ENCODE data around the gene HOXD4.

Gene HOXD4

DNA sequence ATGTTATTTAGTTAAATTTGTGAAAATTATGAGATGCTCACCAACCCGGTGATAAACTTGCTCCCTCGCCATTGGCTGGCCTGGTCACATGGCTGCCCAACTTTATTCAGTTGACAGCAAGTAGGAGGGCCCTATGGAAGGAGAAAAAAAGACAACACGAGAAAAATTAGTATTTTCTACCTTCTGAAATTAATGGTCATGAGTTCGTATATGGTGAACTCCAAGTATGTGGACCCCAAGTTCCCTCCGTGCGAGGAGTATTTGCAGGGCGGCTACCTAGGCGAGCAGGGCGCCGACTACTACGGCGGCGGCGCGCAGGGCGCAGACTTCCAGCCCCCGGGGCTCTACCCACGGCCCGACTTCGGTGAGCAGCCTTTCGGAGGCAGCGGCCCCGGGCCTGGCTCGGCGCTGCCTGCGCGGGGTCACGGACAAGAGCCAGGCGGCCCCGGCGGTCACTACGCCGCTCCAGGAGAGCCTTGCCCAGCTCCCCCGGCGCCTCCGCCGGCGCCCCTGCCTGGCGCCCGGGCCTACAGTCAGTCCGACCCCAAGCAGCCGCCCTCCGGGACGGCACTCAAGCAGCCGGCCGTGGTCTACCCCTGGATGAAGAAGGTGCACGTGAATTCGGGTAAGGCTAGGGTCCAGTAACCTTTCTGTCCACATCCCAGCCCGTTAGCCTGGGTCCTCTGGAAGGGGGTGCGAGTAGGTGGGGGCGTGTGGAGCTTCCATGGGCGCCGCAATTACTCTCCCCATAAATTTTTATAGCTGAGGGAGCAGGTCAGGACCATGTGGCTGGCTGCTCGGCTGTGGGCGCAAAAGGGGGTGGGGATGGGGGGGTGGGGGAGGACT, at the start of gene HOXD4:
TSS of gene HOXD4 (plus strand) at position 109 of the 846 bp plus-strand sequence. CDS start at position 193, 84 bp downstream.
- DNase-seq = peak; percentile 40

DNA sequence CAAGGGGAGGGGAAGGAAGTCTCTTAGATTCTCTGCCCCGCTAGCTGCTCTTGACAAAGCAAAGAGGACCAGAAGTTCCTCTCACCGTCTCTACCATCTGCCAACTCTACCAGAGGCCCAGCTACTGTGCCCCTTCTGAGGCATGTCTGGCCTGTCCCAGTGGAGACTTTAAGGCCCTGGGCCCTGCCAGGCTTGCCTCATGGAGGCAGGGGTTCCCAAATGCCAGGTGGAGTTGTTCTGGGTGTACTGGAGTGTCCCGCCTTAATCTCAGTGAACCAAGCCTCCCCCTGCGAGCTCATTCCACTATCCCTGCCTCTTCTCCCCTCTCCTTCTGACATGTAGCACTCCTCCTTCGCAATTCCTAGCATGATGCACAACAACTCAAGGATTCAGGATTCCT, 49.5 kb upstream of the HOXD4 start:
- no peak for DNase-seq

DNA sequence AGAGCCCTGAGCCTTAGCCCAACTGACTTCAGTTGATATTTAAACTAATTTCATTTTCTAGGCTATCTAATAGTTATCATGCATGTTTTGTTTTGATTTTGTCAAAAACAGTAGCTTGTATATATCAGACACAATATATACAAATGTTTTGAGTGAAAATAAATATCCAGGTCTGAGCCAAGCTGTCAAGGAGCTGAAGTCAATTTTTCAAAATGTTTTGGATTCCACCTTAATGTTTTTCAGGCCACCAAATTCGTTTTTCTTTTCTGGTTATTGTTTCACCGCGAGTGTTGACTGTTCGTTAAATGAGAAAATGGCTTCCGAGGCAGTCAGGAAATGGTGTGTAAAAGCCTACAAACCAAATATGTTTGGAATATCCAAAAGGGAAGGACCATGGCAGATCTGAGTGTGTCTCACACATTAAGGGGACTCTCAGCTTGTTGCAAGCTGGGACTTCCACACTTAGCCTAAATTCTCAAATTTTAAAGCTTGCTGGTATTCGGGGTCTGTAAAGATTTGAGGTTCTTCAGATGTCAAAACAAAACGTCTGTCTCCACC, 49.0 kb upstream of the HOXD4 start:
- DNase-seq = no peak

DNA sequence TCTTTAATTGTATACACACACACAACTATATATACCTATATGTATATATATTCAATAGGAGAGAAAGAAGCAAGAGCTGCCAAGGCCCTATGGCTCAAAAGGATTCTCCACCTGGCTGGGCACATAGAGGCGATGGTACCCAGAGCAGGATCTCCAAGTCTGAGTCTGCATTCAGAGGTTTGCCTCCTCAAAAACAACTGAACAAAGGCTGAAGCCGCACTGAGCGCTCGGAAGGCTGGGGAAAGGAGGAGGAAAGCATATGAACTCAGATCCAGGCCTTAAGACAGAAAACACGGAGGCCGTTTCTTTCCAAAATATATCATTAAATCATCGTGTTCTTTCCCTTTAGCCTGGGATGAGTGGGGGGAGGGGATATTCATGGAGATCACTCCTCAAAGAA, 48.2 kb upstream of the HOXD4 start:
- no peak for DNase-seq

DNA sequence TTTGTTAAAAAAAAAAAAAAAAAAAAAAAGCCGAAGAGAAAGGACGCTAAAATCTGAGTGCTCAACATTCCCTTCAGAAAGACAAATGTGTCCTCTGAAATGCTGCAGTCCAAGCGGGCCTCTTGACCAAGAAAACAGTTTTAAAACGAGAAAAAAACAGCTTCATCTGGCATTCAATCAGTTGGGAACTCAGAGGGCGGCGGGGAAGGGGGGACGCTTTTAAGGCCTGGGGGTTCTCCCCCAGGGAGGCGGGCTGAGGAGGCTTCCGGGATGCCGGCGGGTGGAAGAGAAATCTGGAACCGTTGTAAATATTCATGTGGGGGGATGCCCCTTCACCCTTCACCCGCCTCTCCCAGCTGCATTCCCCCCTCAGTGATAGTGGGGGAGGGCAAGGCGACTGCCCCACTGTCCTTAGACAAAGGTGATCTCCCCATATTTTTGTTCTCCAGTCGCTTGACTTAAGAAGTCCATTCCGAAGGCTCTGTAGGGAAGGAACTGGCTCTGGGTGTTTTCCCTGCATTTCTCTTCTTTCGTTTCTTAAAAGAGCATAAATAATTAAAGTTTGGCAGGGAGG, 47.5 kb upstream of the HOXD4 start:
- DNase-seq = no peak

DNA sequence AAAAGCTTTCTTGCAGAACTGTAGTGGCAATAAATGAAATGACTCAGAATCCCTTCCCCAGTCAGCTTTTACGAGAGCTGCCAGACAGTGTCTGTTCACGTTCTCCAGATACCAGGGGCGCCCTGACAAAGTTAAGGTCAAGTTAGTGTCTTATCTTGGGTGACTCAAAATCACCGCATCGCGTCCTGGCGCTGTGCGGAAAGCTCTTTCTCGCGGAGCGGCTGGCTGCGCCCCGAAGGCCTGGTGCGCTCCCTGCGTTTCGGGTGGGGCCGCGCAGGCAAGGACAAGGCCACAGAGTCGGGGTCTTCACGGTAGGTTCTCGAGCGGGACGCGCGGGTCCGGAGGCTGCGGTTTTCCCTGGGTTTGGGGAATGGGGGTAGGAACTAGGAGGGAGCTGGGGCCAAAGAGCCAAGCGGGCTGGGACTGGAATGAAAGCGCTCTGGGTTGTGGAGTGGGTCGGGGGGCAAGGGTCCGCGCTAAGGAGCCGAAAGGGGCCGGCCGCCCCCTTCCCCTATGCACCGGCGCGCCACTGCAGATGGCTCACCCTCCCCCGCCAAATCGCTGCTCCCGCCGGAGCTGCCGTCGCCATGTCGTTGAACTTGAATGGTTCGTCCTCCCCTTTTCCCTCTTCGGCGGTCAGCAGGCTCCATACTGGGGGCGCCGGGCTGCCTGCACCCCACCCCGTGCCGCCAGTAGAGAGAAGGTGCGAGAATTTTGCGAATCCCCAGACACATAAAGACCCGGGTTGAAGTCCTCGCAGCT, 46.9 kb upstream of the HOXD4 start:
- peak; percentile 57 for DNase-seq

DNA sequence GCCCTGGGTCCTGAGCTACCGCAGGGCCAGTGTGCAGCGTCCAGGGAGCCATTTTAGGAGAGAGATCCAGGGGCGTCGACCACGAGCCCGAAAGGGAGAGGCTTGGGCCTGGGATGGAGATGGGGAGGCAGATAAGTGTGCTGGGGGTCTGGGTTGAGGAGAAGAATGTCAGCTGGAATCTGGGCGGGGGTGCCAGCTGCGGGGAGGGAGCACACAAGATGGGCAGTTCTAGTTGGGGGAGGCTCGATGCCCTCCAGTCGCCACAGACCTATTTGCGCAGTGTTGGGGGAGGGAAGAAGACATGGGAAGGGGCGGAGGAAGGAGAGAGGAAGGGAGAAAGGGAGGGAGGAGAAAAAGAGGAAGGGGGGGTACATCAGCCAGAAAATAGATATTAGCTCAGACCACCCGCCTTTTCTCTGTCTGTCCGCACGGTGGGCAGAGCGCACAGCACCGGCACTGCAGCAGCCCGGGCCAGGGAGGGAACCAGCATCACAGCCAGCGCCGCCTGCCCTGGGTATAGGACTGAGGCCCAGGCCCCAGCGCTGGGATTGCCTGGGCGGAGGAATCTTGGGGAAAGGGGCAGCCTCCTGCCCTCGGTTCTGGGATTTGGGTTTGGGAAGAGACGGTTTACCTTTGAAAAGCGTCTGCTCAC, 46.1 kb upstream of the HOXD4 start:
- DNase-seq = no peak

DNA sequence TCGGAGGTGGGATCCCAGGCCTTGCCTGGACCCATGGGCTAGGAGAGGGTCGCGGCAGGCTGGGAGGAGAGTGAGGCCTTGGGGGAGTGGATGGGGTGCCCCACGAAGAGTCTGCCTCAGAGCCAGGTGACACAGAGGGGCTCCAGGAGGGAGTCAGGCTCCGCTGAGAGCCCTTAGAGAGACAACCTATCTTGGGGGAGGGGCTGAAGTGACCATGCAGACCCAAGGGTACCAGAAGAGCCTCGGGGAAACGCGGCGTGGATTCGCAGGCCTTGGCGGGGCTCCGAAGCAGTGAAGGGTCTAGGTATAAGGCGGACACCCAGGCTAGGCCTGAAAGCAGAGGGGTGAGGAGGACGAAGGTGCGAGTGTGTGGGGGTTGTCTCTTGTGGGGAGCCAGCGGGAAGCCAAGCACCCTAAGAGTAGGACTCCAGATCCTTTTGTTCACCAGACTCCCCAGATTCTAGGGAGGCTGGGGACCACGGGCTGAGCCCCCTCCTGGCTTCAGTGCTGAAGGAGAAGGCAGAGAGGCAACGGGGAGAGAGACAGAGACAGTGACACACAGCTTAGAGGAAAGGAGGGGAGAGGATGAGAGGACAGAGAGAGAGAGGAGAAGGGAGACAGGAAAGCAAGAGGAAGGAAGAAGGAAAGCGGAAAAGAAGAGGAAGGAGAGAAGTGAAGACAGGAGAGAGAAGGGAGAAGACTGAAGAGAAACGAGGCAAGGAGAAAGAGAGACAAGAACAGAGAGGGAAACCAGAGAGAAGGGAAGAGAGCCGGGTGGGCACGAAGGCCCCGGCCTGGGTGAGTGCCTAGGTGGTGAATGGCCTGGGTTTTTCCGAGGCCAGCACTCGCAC, 45.4 kb upstream of the HOXD4 start:
- no peak for DNase-seq

DNA sequence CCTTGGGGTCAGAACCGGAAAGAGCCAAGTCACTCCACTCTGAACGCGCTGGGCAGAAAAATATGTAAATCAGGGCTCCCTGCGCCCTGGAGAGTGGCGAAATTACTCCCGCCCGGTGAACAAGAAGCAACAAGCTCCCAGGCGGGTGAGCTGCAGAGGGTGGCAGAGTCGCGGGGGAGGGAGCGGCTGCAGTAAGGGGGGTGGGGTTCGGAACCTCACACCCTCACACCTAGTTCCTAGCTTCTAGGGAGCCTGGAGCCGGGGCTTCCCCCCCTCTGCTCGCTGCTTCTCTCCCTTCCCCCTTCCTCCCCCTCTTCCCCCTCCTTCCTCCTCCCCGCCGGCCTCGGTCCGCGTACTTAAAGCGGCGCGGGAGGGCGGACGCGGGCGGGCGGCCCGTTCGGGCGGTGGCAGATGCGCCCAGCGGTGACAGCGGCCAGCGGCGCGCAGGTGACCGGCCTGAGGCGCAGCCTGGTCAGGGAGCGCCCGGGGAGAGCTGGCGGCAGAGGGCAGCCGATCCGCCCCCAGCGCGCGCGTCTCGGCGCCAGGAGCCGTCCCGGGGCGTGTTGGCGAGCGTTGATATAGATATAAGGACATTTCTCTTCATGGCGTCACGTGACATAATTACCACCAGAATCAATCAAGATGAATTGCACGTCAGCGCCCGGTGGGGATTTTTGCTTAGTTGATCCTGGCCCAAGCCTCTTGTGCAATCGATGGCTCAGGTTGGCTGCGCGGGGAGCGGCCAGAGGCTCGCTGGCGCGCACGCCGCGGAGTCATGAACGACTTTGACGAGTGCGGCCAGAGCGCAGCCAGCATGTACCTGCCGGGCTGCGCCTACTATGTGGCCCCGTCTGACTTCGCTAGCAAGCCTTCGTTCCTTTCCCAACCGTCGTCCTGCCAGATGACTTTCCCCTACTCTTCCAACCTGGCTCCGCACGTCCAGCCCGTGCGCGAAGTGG, 44.5 kb upstream of the HOXD4 start, which contains the start of gene HOXD11:
TSS of gene HOXD11 (plus strand) at position 700 of the 959 bp plus-strand sequence. CDS start at position 776, 76 bp downstream.
- DNase-seq = no peak

DNA sequence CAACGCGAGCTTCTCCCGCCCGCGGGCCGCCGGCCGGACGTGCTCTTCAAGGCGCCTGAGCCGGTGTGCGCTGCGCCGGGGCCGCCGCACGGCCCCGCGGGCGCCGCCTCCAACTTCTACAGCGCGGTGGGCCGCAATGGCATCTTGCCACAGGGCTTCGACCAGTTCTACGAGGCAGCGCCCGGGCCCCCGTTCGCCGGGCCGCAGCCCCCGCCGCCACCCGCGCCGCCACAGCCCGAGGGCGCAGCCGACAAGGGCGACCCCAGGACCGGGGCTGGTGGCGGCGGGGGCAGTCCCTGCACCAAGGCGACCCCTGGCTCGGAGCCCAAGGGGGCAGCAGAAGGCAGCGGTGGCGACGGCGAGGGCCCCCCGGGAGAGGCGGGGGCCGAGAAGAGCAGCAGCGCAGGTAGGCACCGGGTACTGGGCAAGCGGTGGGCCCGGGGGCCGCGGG, 43.6 kb upstream of the HOXD4 start:
- DNase-seq = no peak

DNA sequence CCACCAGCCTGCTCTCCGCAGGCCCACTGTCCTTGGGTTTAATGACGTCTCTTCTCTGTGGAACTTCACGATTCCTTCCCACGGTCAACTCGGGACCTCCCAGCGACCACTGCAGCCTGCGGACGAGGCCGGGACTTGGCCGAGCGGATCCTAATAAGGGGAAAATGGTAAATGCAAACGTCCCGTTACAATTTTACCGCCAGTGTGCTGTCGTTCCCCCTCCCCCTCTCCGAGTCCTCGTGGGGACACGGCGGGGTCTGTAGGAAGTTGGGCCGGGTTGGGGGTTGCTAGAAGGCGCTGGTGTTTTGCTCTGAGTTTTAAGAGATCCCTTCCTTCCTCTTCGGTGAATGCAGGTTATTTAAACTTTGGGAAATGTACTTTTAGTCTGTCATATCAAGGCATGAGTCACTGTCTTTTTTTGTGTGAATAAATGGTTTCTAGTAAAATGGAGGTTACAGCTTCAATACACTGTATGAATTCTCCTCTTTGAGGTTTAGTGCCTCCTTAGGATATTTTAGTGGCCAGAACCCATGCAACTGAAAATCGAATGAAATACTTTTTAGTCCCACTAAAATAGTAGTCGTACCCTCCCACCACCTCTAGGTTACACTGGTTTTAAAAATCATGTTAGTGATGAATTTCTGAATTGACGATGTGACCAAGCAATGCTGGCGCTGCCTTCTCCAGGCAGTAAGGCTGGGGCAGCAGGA, 42.0 kb upstream of the HOXD4 start:
- DNase-seq = no peak

DNA sequence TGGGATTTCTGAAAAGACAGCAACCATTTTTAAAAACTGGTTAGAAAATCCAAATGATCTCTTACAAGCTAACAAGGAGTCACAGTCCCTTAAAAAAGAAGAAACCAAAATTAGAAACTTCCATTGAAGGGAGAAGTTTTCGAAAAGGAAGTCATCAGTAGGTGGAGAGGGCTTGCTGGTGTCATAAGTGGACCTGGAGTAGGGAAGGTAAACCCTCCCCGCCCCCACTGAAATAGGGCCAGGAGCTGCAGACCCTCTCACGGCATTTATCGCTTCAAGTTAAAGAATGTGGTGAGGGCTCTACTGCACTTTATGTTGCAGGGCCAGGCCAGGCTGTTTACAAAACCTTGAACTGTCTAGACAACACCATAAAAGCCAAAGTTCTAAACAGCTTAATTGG, 41.4 kb upstream of the HOXD4 start:
- no peak for DNase-seq

DNA sequence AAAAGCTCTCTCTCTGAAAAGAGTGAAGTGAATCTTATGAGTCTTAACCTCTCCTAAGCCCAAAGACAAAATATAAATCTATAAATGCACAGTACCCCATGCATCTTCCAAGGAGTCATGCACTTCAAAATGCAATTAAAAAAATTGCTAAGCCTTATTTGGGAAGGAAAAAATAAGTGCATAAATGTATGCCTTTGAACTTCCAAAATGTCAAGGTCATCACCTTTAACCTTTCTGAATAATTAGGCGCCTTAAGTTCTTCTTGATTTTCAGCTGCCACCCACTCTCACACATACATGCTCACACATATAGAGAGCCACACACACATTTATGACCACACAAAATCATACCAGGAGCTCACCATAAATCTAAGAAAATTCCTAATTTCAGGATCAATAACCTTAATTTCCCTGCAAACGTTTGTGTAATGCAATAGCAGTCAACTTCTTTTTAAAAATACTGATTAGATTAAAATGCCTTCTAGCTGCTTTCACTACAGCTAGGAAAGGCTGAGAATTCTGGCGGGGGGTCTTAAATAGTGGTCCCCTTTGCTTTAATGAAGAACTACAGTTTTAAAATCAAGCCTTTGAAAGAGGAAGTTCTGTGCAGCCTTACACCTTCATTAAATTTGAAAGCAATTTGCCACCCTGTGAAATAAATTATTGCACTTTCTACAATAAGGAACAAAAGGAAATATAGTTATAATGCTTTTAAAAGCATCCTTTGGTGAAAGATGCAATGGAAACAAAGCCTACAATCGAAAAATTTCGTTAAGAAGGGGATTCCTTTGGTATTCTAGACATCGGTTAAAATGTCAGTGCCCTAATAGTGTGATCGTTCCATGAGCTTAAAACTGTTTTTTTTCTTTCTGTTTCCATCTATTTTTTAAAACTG, 40.7 kb upstream of the HOXD4 start:
- no peak for DNase-seq

DNA sequence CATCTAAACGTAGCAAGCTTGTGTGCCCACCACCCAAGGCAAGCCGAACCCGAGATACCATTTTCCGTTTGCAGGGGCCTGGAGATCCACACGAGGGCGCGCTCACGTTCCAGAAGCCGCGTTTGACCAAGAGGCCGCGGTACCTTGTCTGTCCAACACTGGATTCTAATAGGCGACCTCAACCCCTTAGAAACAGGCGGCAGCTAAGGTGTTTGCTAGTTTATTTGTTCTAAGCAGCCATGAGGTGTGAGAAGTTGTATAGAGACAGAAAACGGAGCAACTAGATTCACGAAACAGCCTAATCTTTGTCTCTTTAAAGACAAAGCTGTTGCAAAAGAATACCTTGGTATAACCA, 40.1 kb upstream of the HOXD4 start:
- peak; percentile 81 for DNase-seq

DNA sequence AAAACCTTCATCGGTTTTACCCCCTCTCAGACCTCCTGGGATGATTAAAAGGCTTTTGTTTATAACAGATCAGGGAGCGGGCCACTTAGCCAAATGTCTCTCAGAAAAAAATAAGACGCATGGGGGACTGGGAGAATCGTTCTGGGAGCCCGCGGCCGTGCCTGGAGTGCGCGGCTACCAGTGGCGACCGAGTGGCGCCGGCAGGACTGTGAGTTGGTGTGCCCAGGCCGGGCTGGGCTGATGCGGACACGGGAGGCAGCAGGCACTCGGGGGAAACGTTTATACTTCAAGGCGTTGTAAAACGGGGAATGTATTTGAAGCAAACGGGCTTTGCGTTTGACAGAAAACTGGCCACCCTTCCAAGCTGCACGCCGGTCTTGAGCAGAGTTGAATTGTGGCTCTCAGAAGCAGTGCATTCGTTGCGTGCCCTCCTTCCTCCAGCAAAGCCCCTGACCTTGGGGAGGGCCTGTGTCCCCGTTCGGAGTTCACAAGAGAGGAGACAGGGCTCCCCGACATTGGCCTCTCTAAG, 39.4 kb upstream of the HOXD4 start:
- no peak for DNase-seq

DNA sequence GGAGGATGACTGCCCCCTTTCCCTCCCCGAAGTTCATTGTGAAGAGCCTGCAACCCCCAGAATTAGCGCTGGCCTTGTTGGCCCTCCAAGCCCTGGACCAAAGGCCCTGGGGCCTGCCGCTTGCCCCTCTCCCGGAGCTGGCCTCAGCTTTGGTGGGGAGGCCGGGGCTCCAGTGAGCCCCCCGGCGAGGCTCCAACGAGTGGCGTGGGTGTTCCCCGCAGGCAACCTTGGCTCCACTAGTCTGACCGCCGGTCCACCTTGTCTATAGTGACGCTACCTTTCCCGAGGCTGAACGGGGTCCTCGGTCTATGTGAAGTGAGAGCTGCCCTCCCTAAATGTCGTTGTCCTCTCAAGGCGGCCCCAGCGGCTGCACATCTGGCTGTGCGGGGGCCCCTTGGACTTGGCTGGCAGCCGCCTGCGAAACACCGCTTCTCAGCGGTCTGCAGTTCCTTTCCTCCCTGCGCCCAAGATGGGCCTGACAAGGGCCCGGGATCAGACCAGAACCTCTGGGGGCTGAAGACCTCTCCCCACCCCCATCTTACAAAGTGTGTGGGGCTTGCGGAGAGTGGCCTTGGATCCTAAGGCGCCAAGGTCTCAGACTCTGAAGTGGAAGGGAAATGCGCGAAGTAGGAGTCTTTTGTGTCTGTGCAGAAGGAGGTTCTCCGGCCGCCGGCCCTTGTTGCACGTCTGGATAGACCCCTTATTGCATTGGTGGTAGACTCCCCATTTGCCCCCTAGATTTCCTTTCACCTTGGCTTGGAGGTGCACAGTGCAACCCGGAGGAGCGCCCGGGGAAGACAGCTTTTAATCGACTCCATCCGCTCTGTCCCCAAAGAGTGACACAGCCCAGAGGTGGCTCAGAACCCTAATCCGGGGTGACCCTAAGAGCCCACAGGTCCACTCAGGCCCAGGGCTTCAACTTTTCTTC, 38.7 kb upstream of the HOXD4 start:
- DNase-seq = no peak

DNA sequence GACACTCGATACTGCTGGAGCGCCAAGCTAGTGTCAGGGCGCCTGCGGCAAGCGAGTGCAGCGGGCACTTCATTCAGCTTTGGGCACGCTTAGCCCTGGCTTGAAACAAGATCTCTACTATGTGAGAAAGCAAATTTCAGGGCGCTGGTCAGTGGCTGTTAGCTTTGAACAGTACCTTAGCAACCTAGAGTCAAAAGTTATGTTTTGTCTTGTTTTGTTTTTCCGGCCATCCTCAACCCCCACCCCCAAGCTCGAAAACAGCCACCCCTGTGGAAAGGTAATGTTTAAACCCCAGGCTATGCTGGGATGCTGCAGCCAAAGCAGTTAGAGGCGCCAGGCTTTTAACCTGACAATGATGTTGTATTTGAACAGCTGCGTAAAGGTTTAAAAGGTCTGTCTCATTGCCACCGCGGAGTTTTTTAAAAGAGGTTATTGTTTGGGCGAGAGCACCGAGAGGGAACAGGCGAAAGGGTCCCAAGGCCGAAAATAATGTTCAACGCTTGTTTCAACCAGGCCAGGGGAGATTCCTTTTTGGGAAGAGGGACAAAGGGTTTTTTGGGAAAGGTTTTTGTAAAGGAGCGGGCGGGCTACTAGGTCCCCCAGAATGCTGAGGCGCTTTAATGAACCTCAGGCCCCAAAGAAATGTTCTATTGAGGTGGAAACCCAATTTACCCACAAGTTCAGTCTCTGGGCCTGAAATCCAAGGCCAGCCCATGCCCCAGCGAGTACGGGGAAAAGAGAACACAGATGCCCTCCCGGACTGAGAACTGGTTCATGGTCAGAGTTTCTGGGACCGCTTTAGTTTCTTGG, 37.0 kb upstream of the HOXD4 start:
- DNase-seq = no peak
